ENCODE results near the gene ENAH.

- TF ChIP-seq POLR2AphosphoS5 (IDR thresholded peaks at IDR 0.05): no peak
- TF ChIP-seq CTCF (IDR thresholded peaks at IDR 0.05 in 8 of 11, conservative IDR thresholded peaks at IDR 0.05 in 3 of 11): no peak
- TF ChIP-seq POLR2A (IDR thresholded peaks at IDR 0.05): no peak
Measured at GRCh38 chr1:225462714-225463574, 190.0 kb downstream of the ENAH start.
